Esophagus muscularis mucosa (tissue), 4 donors: Measurements from ENCODE around the gene LTBP4. TPM values are rescaled to one million over a fixed set of nuclear protein-coding genes. Genes with fewer than 3 reads are reported as not detected.

ENCODE experiments used
- DNase-seq: peaks from one replicate; pipeline ENCODE4 v3.0.0-alpha.2; 2017; ENCODE audit errors: extremely low spot score
- H3K27ac ChIP-seq, 4 donors: fragments of 200-600 bp; sonication (generic); replicated peaks in 1 of 4; 1 replicate in 3 of 4; 2 replicates in 1 of 4; pipeline ENCODE4 v1.5.1; 2016 to 2019; ENCODE audit warnings: mild to moderate bottlenecking in 1 of 4
- H3K27me3 ChIP-seq, 4 donors: fragments of 200-600 bp; sonication (generic); one replicate each; pipeline versions ENCODE4 v1.5.1 to v1.6.0; 2016 to 2019
- H3K36me3 ChIP-seq, 4 donors: fragments of 200-600 bp; sonication (generic); one replicate each; pipeline ENCODE4 v1.5.1; 2016 to 2019
- H3K4me1 ChIP-seq, 4 donors: fragments of 200-600 bp; sonication (generic); one replicate each; pipeline ENCODE4 v1.5.1; 2016 to 2019
- H3K4me3 ChIP-seq, 4 donors: fragments of 200-600 bp; sonication (generic); 1 replicate in 2 of 4; 2 replicates in 2 of 4; pipeline ENCODE4 v1.5.1; 2016 to 2019; ENCODE audit warnings: mild to moderate bottlenecking in 4 of 4, moderate library complexity in 1 of 4
- H3K9me3 ChIP-seq, 4 donors: fragments of 200-600 bp; sonication (generic); 1 replicate in 3 of 4; 2 replicates in 1 of 4; pipeline ENCODE4 v1.5.1; 2016 to 2019
- CTCF ChIP-seq, 3 experiments: fragments of 200-600 bp in 2 of 3; fragments of 450-650 bp in 1 of 3; sonication (generic) in 2 of 3; IDR thresholded peaks; one replicate each; pipeline ENCODE4 v1.5.1; 2017 to 2019; ENCODE audit warnings: antibody characterized with exemption in 3 of 3, mild to moderate bottlenecking in 2 of 3, moderate library complexity in 1 of 3
- EP300 ChIP-seq: sonication (generic); formaldehyde crosslinking; IDR thresholded peaks from one replicate; pipeline ENCODE4 v1.6.1; 2017; ENCODE audit warnings: antibody characterized with exemption
- POLR2A ChIP-seq: fragments of 450-650 bp; IDR thresholded peaks from one replicate; pipeline ENCODE4 v1.6.1; 2017; ENCODE audit warnings: antibody characterized with exemption, moderate library complexity, mild to moderate bottlenecking, low read depth
- POLR2AphosphoS5 ChIP-seq, 2 donors: sonication (generic); formaldehyde crosslinking; IDR thresholded peaks; one replicate each; pipeline ENCODE4 v1.6.1; 2017; ENCODE audit warnings: antibody characterized with exemption in 2 of 2
- WGBS: methylation state at CpG from one replicate; pipeline ENCODE4 v1.1.5; 2018; 5-methylcytosine and 5-hydroxymethylcytosine counted together
- intact Hi-C: fragments of 100-400 bp; cut with DNase I; formaldehyde crosslinking; loops from one replicate; pipeline ENCODE4 v1.15.1; 2023
- total RNA-seq, 4 donors: library from RNA; depleted of rRNA; stranded (reverse); fragments of >200 nt; gene quantifications; one replicate each; pipeline versions ENCODE4 v1.1.0 to v1.2.1, GENCODE V29; 2016

Gene LTBP4
- total RNA-seq, 4 donors from 2014 or later, result 358 to 430 (median 397) TPM

- TF ChIP-seq EP300, result no peak
- TF ChIP-seq CTCF (IDR thresholded peaks at IDR 0.05), result no peak
- TF ChIP-seq POLR2AphosphoS5 (IDR thresholded peaks at IDR 0.05), result no peak
- TF ChIP-seq POLR2A, result no peak
- no peaks in the 10 kb centered on the region for H3K9me3 ChIP-seq
- no peak for DNase-seq
- peak overlapping the region; percentile 71 to 88 (median 80) for H3K27ac ChIP-seq
- H3K36me3 ChIP-seq, result no peaks in the 10 kb centered on the region
- intact Hi-C loops, result loop anchor here (2.0 kb wide), 2 partner anchors 71 to 135 kb away; partner anchors contain the start of gene BLVRB
- H3K4me3 ChIP-seq, result peak overlapping the region; percentile 61 to 73 (median 66)
- H3K27me3 ChIP-seq, result peaks cover 3 to 77% (median 24%) of the 10 kb centered on the region in 4 donors
- H3K4me1 ChIP-seq, result peaks cover 70 to 81% (median 80%) of the 10 kb centered on the region in 4 donors
- 13% methylated on average over 9 of the region's 9 CpGs for WGBS
Observed at GRCh38 chr19:40599331-40599901, 1.8 kb upstream of the LTBP4 start.

DNA sequence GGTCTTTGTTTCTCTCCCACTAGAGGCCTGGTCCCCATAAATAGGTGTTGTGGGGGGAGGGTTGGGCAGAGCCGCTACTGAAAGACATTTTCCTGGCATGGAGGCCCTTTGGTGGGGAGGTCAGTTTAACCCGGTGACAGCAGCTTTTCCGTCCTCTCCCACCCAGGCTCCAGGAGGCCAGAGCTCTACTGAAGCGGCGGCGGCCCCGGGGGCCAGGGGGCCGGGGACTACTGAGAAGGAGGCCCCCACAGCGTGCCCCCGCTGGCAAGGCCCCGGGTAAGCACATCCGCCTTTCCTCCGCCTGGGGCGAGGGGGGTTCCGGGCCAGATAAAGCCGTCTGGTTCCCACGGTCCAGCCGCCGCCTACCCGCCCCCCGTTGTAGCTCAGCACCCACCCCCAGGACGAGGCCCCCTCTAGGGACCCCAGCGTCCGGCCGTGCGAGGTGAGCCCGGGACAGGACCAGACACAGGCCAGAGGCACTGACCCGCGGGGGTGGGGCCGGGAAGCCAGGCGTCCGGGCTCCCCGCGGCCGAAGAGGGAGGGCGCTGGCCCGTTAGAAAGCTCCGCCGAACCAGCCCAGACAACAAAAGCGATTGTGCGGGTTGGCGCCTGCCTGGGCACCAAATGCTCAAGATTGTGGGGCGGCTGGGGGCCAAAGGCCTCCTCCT lies 1.1 kb upstream of the LTBP4 start:
- DNase-seq, result no peak
- Histone ChIP-seq H3K4me1 (peaks cover 77 to 87% (median 86%) of the 10 kb centered on the region in 4 donors), H3K36me3 (no peaks in the 10 kb centered on the region), H3K27me3 (peaks cover 3 to 71% (median 24%) of the 10 kb centered on the region in 4 donors), H3K27ac (peak overlapping the region; percentile 71 to 88 (median 80)), H3K4me3 (peak overlapping the region; percentile 61 to 73 (median 66)), H3K9me3 (no peaks in the 10 kb centered on the region)
- no peak for TF ChIP-seq POLR2AphosphoS5 (IDR thresholded peaks at IDR 0.05)
- no peak for TF ChIP-seq POLR2A
- TF ChIP-seq CTCF (IDR thresholded peaks at IDR 0.05), result no peak
- TF ChIP-seq EP300, result no peak
- intact Hi-C loops, result loop anchor here (2.0 kb wide), 2 partner anchors 71 to 135 kb away; partner anchors contain the start of gene BLVRB
- 24% methylated on average over 22 of the region's 43 CpGs for WGBS

GRCh38 chr19:40600570-40601133 lies 517 bp upstream of the LTBP4 start:
- DNase-seq, result no peak
- TF ChIP-seq POLR2A, result no peak
- TF ChIP-seq CTCF (IDR thresholded peaks at IDR 0.05), result no peak
- TF ChIP-seq EP300, result no peak
- no peak for TF ChIP-seq POLR2AphosphoS5 (IDR thresholded peaks at IDR 0.05)
- Histone ChIP-seq H3K4me3 (peak overlapping the region; percentile 61 to 73 (median 66)), H3K27me3 (peaks cover 9 to 65% (median 24%) of the 10 kb centered on the region in 4 donors), H3K4me1 (peaks cover 83 to 93% (median 92%) of the 10 kb centered on the region in 4 donors), H3K9me3 (no peaks in the 10 kb centered on the region), H3K27ac (peak overlapping the region; percentile 71 to 88 (median 80)), H3K36me3 (no peaks in the 10 kb centered on the region)
- 10% methylated on average over 10 of the region's 13 CpGs for WGBS
- intact Hi-C loops, result no loop called here

- Histone ChIP-seq H3K36me3 (no peaks in the 10 kb centered on the region), H3K4me1 (peaks cover 75 to 97% (median 87%) of the 10 kb centered on the region in 4 donors), H3K4me3 (peak overlapping the region; percentile 61 to 73 (median 66)), H3K27ac (peak overlapping the region; percentile 77 to 88 (median 80)), H3K9me3 (no peaks in the 10 kb centered on the region), H3K27me3 (peaks cover 4 to 49% (median 12%) of the 10 kb centered on the region in 4 donors)
- 35% methylated on average over 2 of the region's 2 CpGs for WGBS
- intact Hi-C loops, result no loop called here
- TF ChIP-seq EP300 (no peak), POLR2A (no peak), POLR2AphosphoS5 (IDR thresholded peaks at IDR 0.05) (no peak), CTCF (IDR thresholded peaks at IDR 0.05) (no peak)
- no peak for DNase-seq
Observed at GRCh38 chr19:40603071-40603388, 1.9 kb downstream of the LTBP4 start.
